GM12874 (cell line): ENCODE results near the gene KSR1.

Experiments
- TF ChIP-seq, protein P1 (sequence below): IDR thresholded peaks from 2 replicates; pipeline ENCODE4 v1.5.1; 2011; ENCODE audit warnings: low read depth, mild to moderate bottlenecking, control low read depth, low read length, moderate library complexity; ENCODE audit not compliant: insufficient read depth

Gene KSR1

GRCh38 chr17:27518545-27519521 is 62.6 kb downstream of the KSR1 start:
- TF ChIP-seq, protein P1, sequence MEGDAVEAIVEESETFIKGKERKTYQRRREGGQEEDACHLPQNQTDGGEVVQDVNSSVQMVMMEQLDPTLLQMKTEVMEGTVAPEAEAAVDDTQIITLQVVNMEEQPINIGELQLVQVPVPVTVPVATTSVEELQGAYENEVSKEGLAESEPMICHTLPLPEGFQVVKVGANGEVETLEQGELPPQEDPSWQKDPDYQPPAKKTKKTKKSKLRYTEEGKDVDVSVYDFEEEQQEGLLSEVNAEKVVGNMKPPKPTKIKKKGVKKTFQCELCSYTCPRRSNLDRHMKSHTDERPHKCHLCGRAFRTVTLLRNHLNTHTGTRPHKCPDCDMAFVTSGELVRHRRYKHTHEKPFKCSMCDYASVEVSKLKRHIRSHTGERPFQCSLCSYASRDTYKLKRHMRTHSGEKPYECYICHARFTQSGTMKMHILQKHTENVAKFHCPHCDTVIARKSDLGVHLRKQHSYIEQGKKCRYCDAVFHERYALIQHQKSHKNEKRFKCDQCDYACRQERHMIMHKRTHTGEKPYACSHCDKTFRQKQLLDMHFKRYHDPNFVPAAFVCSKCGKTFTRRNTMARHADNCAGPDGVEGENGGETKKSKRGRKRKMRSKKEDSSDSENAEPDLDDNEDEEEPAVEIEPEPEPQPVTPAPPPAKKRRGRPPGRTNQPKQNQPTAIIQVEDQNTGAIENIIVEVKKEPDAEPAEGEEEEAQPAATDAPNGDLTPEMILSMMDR = no peak

GRCh38 chr17:27519550-27519949 is 63.3 kb downstream of the KSR1 start:
- TF ChIP-seq, protein P1 = no peak

DNA sequence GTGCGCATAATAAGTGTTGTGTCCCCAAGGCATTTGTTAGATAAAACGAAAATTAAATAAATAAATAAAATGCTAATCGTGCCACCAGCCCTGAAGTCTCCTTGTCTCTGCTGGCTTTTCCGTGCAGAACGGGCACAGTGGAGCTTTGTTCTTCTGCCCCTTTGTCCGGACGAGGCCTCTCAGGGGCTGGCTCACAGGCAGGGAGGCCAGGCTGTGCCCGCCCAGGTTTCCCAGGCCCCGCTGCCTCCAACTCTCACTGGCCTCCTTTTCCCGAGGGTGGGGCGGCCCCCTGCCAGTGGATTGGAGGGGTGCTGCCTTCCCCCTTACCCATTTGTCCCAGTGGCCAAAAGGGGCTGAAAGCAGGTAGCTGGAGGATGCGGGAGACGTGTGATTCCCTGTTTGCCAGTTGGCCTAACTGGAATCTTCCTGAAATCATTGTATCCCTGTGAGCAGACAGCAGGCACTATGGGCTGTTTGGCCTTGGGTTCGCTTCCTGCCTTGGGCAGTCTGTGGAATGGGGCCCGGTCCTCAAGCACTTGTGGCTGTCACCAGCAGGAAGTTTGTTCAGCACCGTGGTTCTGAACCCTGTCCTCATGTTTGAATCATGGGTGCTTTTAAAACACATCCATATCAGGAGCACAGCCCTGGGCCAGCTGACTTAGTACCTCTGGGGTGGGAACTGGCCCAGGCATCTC is 64.4 kb downstream of the KSR1 start:
- TF ChIP-seq, protein P1 = no peak

DNA sequence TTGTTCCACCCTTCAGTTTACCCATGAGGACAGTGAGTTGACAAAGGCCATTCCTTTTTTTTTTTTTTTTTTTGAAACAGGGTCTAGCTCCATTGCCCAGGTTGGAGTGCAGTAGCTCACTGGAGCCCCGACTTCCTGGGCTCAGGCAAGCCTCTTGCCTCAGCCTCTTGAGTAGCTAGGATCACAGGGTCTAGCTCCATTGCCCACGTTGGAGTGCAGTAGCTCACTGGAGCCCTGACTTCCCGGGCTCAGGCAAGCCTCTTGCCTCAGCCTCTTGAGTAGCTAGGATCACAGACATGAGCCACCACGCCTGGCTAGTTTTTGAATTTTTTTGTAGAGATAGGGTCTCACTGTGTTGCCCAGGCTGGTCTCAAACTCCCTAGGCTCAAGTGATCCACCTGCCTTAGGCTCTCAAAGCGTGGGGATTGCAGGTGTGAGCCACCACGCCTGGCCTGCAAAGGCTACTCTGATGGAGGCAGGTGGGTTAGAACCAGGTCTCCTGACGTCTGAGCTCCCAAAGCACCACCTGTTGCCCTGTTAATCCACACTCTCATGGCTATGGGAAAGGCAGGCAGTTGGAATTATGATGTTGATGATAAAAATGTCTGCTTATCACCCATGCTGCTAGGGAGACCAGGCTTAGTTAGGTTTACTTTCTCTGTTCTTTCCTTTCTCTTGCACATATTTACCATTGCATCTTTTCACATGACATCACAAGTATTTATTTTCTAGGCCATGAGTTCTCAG is 65.2 kb downstream of the KSR1 start:
- TF ChIP-seq, protein P1 = no peak

DNA sequence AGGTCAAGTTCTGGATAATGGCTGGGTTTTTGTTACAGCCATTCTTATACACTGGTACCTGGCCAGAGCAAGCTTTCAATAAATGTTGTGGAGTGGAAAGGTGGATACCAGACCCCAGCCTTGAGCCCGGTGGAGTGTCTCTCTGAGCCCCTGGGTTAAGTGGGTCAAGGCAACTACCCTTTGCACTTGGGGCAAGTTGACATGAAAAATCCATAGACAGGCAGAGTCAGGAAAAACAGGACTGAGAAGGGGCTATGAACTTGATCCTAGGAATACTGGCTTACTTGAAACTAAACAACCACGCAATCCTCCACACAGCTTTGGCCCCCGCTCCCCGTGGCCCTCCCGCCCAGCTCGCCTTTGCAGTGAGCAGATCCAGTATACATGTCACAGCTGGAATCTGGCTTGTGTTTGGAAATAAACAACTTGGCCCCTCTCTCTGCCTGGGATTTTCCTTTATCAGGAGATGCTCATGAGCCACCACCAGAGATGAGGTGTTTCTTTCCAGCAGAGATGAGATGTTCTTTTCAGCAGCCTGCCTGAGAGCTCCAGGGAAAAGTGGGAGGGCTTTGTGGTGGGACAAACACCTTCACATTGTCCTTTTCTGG is 65.9 kb downstream of the KSR1 start:
- TF ChIP-seq, protein P1 = no peak

- TF ChIP-seq, protein P1 = no peak
Measured at GRCh38 chr17:27523712-27524111, 67.5 kb downstream of the KSR1 start.

- TF ChIP-seq, protein P1 = no peak
Measured at GRCh38 chr17:27524594-27524993, 68.3 kb downstream of the KSR1 start.
